Measurements from ENCODE around the gene LNX1.

Gene LNX1

DNA sequence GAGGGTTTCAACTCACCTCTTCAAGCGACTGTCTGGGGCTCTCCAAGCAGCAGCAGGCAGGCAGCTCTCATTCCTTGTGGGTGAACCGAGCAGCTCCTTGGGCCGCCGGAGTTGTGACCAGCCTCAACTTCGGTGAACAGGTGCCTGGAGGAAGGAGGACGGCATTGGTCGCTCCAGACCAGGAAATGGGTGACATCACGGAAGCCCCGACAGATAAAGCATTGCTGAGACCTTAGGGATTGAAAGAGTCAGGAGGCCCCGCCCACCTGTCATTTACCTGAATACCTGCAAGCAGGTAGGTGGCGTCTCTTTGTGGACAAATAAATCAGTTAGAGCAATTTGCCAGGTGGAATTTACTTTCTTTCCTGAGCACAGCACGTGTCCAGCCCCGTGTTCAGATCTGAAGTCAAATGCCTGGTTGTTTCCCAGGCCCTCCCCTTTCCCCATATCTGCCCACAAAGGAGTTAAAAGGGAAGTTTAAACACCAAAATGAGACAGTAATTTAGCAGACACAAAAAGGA lies at the start of gene LNX1:
Gene LNX1 (minus strand): TSS at position 115 of the 521 bp plus-strand sequence. CDS start 17,484 bp downstream, outside the sequence.
- no peak for TF ChIP-seq MYC (IDR thresholded peaks at IDR 0.05; ENCODE audit: low read depth, low read length)
- 0 out of 2 replicates have a peak, but pooled peaks have one; percentile 13 for TF ChIP-seq MAX (IDR thresholded peaks at IDR 0.05; ENCODE audit: low read depth, low read length)
- no peak for TF ChIP-seq POLR2A (IDR thresholded peaks at IDR 0.05; ENCODE audit: extremely low read depth, insufficient read length)
- no peak for TF ChIP-seq CTCF (IDR thresholded peaks at IDR 0.05; ENCODE audit: low read depth, low read length)
- peak; percentile 55 for DNase-seq (ENCODE audit: low read depth)
- peak within 1 kb of the TSS; percentile 47 for H3K4me3 ChIP-seq (ENCODE audit: low read depth, low read length)

DNA sequence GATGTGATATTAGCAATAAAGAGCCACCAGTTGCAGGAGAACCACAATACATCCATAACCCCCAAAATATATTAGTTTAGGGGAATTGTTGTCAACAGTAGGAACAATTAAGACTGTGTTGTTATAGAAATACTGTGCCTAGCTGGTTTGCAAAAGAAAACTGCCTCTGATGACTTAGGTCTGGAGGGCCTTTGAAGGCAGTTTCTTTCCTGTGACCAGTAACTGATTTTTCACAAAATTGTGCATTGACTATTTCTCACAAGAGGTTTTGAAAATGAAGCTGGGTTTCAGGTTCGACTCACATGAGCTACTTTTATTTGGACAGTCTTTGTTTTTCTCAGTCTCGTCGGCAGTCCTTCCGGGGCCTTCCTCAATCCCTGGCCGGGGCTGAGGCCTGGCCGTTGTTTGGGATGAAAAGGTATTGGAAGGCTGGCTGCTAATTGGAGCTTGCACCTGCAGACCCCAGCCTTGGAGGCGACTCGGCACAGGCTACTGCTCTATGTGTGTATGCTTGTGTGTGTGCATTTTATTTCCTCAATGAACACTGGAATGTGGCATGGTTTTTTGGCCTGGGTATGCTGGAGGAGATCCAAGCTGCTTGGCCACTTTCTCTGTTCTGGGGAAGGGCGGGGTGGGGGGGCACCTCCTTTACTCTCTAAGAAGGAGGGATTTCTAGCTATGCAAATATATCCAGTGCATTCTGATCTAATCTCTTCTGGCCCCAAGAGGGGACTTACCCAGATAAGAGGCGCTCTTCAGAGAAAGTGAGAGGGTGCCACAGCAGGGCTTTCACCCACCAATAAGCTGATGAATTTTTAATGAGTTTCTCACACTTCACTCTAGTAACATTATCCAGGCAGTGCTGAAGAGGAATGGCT lies 49.5 kb upstream of the LNX1 start:
- no peak for DNase-seq (ENCODE audit: low read depth)
- TF ChIP-seq CTCF (IDR thresholded peaks at IDR 0.05; ENCODE audit: low read depth, low read length) (no peak), MAX (IDR thresholded peaks at IDR 0.05; ENCODE audit: low read depth, low read length) (no peak), POLR2A (IDR thresholded peaks at IDR 0.05; ENCODE audit: extremely low read depth, insufficient read length) (no peak), MYC (IDR thresholded peaks at IDR 0.05; ENCODE audit: low read depth, low read length) (no peak)
- no peak overlapping the region for H3K4me3 ChIP-seq (ENCODE audit: low read depth, low read length)

DNA sequence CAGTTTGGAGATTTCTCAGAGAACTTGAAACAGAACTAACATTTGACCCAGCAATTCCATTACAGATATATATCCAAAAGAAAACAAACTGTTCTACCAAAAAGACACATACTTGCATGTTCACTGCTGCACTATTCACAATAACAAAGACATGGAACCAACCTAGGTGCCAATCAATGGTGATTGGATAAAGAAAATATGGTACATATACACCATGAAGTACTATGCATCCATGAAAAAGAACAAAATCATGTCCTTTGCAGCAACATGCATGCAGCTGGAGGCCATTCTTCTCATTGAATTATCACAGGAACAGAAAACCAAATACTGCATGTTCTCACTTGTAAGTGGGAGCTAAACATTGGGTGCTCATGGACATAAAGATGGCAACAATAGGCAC lies 47.6 kb upstream of the LNX1 start:
- H3K4me3 ChIP-seq (ENCODE audit: low read depth, low read length), result no peak overlapping the region
- DNase-seq (ENCODE audit: low read depth), result no peak
- TF ChIP-seq POLR2A (IDR thresholded peaks at IDR 0.05; ENCODE audit: extremely low read depth, insufficient read length) (no peak), MYC (IDR thresholded peaks at IDR 0.05; ENCODE audit: low read depth, low read length) (no peak), CTCF (IDR thresholded peaks at IDR 0.05; ENCODE audit: low read depth, low read length) (no peak), MAX (IDR thresholded peaks at IDR 0.05; ENCODE audit: low read depth, low read length) (no peak)

DNA sequence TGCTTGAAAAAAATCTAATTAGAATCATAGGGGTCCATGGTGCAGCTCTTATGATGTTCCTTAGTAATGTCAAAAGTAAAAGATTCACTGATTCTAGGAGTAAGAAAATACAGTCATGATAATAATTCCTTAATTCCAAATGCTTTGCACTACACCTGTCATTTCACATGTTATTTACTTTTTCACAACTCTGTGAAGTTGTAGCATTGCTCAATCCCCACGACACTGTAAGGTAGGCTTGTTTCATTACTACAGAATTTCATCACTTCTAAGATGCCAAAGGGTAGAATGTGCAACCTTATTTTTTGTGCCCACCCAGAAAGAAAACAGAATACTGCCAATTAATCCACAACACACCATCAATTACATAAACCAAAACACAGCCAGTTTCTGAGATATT lies 46.1 kb upstream of the LNX1 start:
- DNase-seq (ENCODE audit: low read depth), result no peak
- no peak overlapping the region for H3K4me3 ChIP-seq (ENCODE audit: low read depth, low read length)
- TF ChIP-seq MAX (IDR thresholded peaks at IDR 0.05; ENCODE audit: low read depth, low read length) (no peak), POLR2A (IDR thresholded peaks at IDR 0.05; ENCODE audit: extremely low read depth, insufficient read length) (no peak), CTCF (IDR thresholded peaks at IDR 0.05; ENCODE audit: low read depth, low read length) (no peak), MYC (IDR thresholded peaks at IDR 0.05; ENCODE audit: low read depth, low read length) (no peak)

- TF ChIP-seq MAX (IDR thresholded peaks at IDR 0.05; ENCODE audit: low read depth, low read length) (no peak), CTCF (IDR thresholded peaks at IDR 0.05; ENCODE audit: low read depth, low read length) (no peak), MYC (IDR thresholded peaks at IDR 0.05; ENCODE audit: low read depth, low read length) (no peak), POLR2A (IDR thresholded peaks at IDR 0.05; ENCODE audit: extremely low read depth, insufficient read length) (no peak)
- H3K4me3 ChIP-seq (ENCODE audit: low read depth, low read length), result no peak overlapping the region
- DNase-seq (ENCODE audit: low read depth), result no peak
These were observed 44.6 kb upstream of the LNX1 start for GRCh38 chr4:53635697-53636483.

Data from NB4 (cell line).